HCT116 (cell line): ENCODE data around the gene RPS6KA2. TPM values are rescaled to one million over a fixed set of nuclear protein-coding genes. Genes with fewer than 3 reads are reported as not detected.

Experiments
- ATAC-seq: fragments of 200-7000 bp; cut with Tn5 transposase; 2 replicates; pipeline ENCODE4 v1.9.1; 2020; ENCODE audit warnings: mild to moderate bottlenecking, moderate library complexity
- BruUV-seq: library from RNA; stranded (reverse); fragments of 400-500 nt; replicated peaks from 2 replicates; lab custom pipeline; 2021; lab: Mats Ljungman, UMichigan
- CTCF ChIA-PET: fragments of 300-600 bp; sonication (Branson Sonifier 250); formaldehyde crosslinking; loops from one replicate; lab custom pipeline; 2021; ENCODE audit warnings: antibody characterized with exemption; lab: Charles Lee
- POLR2A ChIA-PET: fragments of 300-600, 350-600 bp; sonication (Branson Sonifier 250); formaldehyde crosslinking; loops from one replicate; lab custom pipeline; 2021; ENCODE audit warnings: antibody characterized with exemption; lab: Charles Lee
- RAD21 ChIA-PET, 2 experiments: fragments of 300-600 bp; sonication (Branson Sonifier 250); formaldehyde crosslinking; loops; one replicate each; lab custom pipeline; 2023; ENCODE audit warnings: low total read pairs in 2 of 2; ENCODE audit not compliant: uncharacterized antibody in 2 of 2, unreplicated experiment in 2 of 2, low non-redundant PET in 1 of 2; lab: Charles Lee
- DNase-seq: peaks from one replicate; pipeline ENCODE4 v3.0.0-alpha.2; 2010; ENCODE audit warnings: low read depth, low spot score
- H2AFZ ChIP-seq: fragments of 200-600 bp; shearing (Covaris generic), sonication (generic); 2 replicates; pipeline ENCODE4 v1.6.1; 2017; ENCODE audit warnings: low read depth, mixed run types, mixed read lengths, antibody characterized with exemption, low read length; ENCODE audit not compliant: poor library complexity, severe bottlenecking
- H3K27ac ChIP-seq: 2 replicates; pipeline ENCODE4 v1.5.1; 2012; ENCODE audit warnings: low read depth, low read length
- H3K27me3 ChIP-seq: fragments of 200-600 bp; sonication (generic); 2 replicates; pipeline ENCODE4 v1.6.1; 2016; ENCODE audit warnings: mixed run types, low read length, mixed read lengths; ENCODE audit not compliant: insufficient read depth
- H3K36me3 ChIP-seq, 2 experiments: fragments of 200-500 bp in 1 of 2; fragments of 200-600 bp in 1 of 2; sonication (Bioruptor generic) in 1 of 2; sonication (generic) in 1 of 2; 2 replicates each; pipeline versions ENCODE4 v1.5.1 to v1.6.1; 2014 to 2016; ENCODE audit warnings: low read length in 2 of 2, inconsistent platforms in 1 of 2, mixed read lengths in 1 of 2, mixed run types in 1 of 2; ENCODE audit not compliant: insufficient read depth in 2 of 2, control insufficient read depth in 1 of 2
- H3K4me1 ChIP-seq, 2 experiments: fragments of 200-600 bp in 1 of 2; sonication (generic) in 1 of 2; 2 replicates each; pipeline versions ENCODE4 v1.5.1 to v1.6.1; 2012 to 2017; ENCODE audit warnings: low read length in 2 of 2, inconsistent platforms in 1 of 2, mild to moderate bottlenecking in 1 of 2, mixed read lengths in 1 of 2, mixed run types in 1 of 2, moderate library complexity in 1 of 2; ENCODE audit not compliant: insufficient read depth in 2 of 2, control insufficient read depth in 1 of 2
- H3K4me2 ChIP-seq: fragments of 200-600 bp; sonication (generic); 2 replicates; pipeline ENCODE4 v1.6.1; 2017; ENCODE audit warnings: mixed run types, low read length, mixed read lengths
- H3K4me3 ChIP-seq, 2 experiments: fragments of 200-600 bp in 1 of 2; sonication (generic) in 1 of 2; replicated peaks in 1 of 2; 2 replicates each; pipeline ENCODE4 v1.5.1; 2011 to 2016; ENCODE audit warnings: low read length in 2 of 2, control low read depth in 1 of 2, low read depth in 1 of 2, mild to moderate bottlenecking in 1 of 2, mixed read lengths in 1 of 2, mixed run types in 1 of 2
- H3K79me2 ChIP-seq: fragments of 200-600 bp; sonication (generic); 2 replicates; pipeline ENCODE4 v1.6.1; 2017; ENCODE audit warnings: mild to moderate bottlenecking, mixed run types, low read length, moderate library complexity, mixed read lengths; ENCODE audit not compliant: insufficient read depth
- H3K9ac ChIP-seq: fragments of 200-600 bp; sonication (generic); 2 replicates; pipeline ENCODE4 v1.6.1; 2016; ENCODE audit warnings: low read length, mixed read lengths
- H3K9me2 ChIP-seq: fragments of 200-600 bp; sonication (generic), shearing (Covaris generic); 2 replicates; pipeline ENCODE4 v1.6.1; 2017; ENCODE audit warnings: mixed run types, mild to moderate bottlenecking, moderate library complexity; ENCODE audit not compliant: insufficient read depth
- H3K9me3 ChIP-seq, 2 experiments: fragments of 200-500 bp in 1 of 2; fragments of 200-600 bp in 1 of 2; sonication (Bioruptor generic) in 1 of 2; sonication (generic) in 1 of 2; 2 replicates each; pipeline ENCODE4 v1.6.1; 2014 to 2017; ENCODE audit warnings: low read length in 2 of 2, mixed read lengths in 2 of 2, inconsistent platforms in 1 of 2, low read depth in 1 of 2, mild to moderate bottlenecking in 1 of 2, mixed run types in 1 of 2, moderate library complexity in 1 of 2; ENCODE audit not compliant: control insufficient read depth in 1 of 2, insufficient read depth in 1 of 2
- H4K20me1 ChIP-seq: fragments of 200-600 bp; sonication (generic), shearing (Covaris generic); 2 replicates; pipeline ENCODE4 v1.6.1; 2017; ENCODE audit warnings: mixed run types, mild to moderate bottlenecking, moderate library complexity; ENCODE audit not compliant: insufficient read depth
- CBX3 ChIP-seq: IDR thresholded peaks from 2 replicates; pipeline ENCODE4 v1.6.1; 2012; ENCODE audit warnings: low read depth
- CEBPB ChIP-seq: IDR thresholded peaks from 2 replicates; pipeline ENCODE4 v1.6.1; 2012; ENCODE audit warnings: low read depth
- ELF1 ChIP-seq: IDR thresholded peaks from 2 replicates; pipeline ENCODE4 v1.6.1; 2012; ENCODE audit warnings: low read depth, borderline replicate concordance
- EZH2 ChIP-seq: fragments of 200-600 bp; sonication (generic); IDR thresholded peaks from 2 replicates; pipeline ENCODE4 v1.6.1; 2017; ENCODE audit warnings: antibody characterized with exemption, mixed run types
- EZH2phosphoT487 ChIP-seq: fragments of 200-600 bp; IDR thresholded peaks from 2 replicates; pipeline ENCODE4 v1.6.1; 2018; ENCODE audit warnings: antibody characterized with exemption, borderline replicate concordance
- JUND ChIP-seq: IDR thresholded peaks from 2 replicates; pipeline ENCODE4 v1.6.1; 2012
- MAX ChIP-seq: IDR thresholded peaks from 2 replicates; pipeline ENCODE4 v1.6.1; 2012
- YY1 ChIP-seq: IDR thresholded peaks from 2 replicates; pipeline ENCODE4 v1.6.1; 2011; ENCODE audit warnings: low read length, low read depth, moderate library complexity, mild to moderate bottlenecking; ENCODE audit not compliant: insufficient replicate concordance; ENCODE audit errors: extremely low read depth
- intact Hi-C: fragments of 100-400 bp; cut with micrococcal nuclease; formaldehyde crosslinking; loops from 2 replicates; pipeline ENCODE4 v1.10.0; 2022
- total RNA-seq: library from RNA; stranded (reverse); gene quantifications from one replicate; pipeline ENCODE4 v1.2.1, GENCODE V29; 2021; ENCODE audit not compliant: unreplicated experiment

Gene RPS6KA2
- total RNA-seq, 1 experiment from 2014 or later, result 8.5 TPM

- CTCF ChIA-PET, result no interaction called here
- RAD21 ChIA-PET, result no interaction called here
- Histone ChIP-seq H3K9me2 (no peaks in the 10 kb centered on the region), H3K4me2 (no peak overlapping the region)
- TF ChIP-seq JUND (no peak), ELF1 (no peak), CBX3 (no peak), EZH2 (no peak), MAX (no peak)
- TF ChIP-seq, all 23 proteins: peak for 0
- no peak overlapping the region for H2AFZ ChIP-seq
- ATAC-seq (no peak), DNase-seq (no peak)
- BruUV-seq, result no TSS peak
- no peak overlapping the region for H3K27ac ChIP-seq
- H3K9ac ChIP-seq, result no peak overlapping the region
- no peaks in the 10 kb centered on the region for H3K27me3 ChIP-seq
- H3K4me3 ChIP-seq, result no peak overlapping the region
- H4K20me1 ChIP-seq, result no peaks in the 10 kb centered on the region
- intact Hi-C loops, result no loop called here
- no peaks in the 10 kb centered on the region for H3K36me3 ChIP-seq
- H3K79me2 ChIP-seq, result no peaks in the 10 kb centered on the region
- H3K4me1 ChIP-seq, result peaks cover 0 to 7% of the 10 kb centered on the region in 2 experiments; a peak in 2 of 4 replicates
- POLR2A ChIA-PET, result no interaction called here
- H3K9me3 ChIP-seq, result no peaks in the 10 kb centered on the region
Observed at GRCh38 chr6:166488701-166489100, 138.3 kb downstream of the RPS6KA2 start.

GRCh38 chr6:166488076-166488685 lies 138.9 kb downstream of the RPS6KA2 start:
- Histone ChIP-seq H3K4me2 (no peak overlapping the region), H3K9me2 (no peaks in the 10 kb centered on the region), H4K20me1 (no peaks in the 10 kb centered on the region), H3K4me1 (peaks cover 0 to 7% of the 10 kb centered on the region in 2 experiments; a peak in 2 of 4 replicates), H3K27ac (no peak overlapping the region), H3K9ac (no peak overlapping the region), H3K9me3 (no peaks in the 10 kb centered on the region), H3K4me3 (no peak overlapping the region), H3K79me2 (no peaks in the 10 kb centered on the region), H3K27me3 (no peaks in the 10 kb centered on the region), H2AFZ (no peak overlapping the region), H3K36me3 (no peaks in the 10 kb centered on the region)
- RAD21 ChIA-PET, result no interaction called here
- intact Hi-C loops, result no loop called here
- POLR2A ChIA-PET, result no interaction called here
- no TSS peak for BruUV-seq
- no peak for ATAC-seq
- no peak for TF ChIP-seq YY1
- TF ChIP-seq MAX, result no peak
- TF ChIP-seq EZH2phosphoT487, result no peak
- TF ChIP-seq CEBPB, result no peak
- CTCF ChIA-PET, result no interaction called here
- DNase-seq, result no peak
